Liver (tissue), 9 donors: Measurements from ENCODE around the gene FEV. TPM values are rescaled to one million over a fixed set of nuclear protein-coding genes. Genes with fewer than 3 reads are reported as not detected.

Experiments
- DNase-seq: peaks from one replicate; pipeline ENCODE4 v3.0.0-alpha.2; 2017; ENCODE audit warnings: low spot score
- H3K27ac ChIP-seq, 2 donors: one replicate each; pipeline ENCODE4 v1.7.0; 2013; ENCODE audit warnings: inconsistent platforms in 2 of 2, low read length in 2 of 2, control low read depth in 1 of 2, low read depth in 1 of 2, mild to moderate bottlenecking in 1 of 2
- H3K27me3 ChIP-seq, 4 donors: one replicate each; pipeline versions ENCODE4 v1.6.1 to v1.7.0; 2013; ENCODE audit warnings: low read length in 3 of 4, inconsistent platforms in 1 of 4, mild to moderate bottlenecking in 1 of 4, moderate library complexity in 1 of 4; ENCODE audit not compliant: control insufficient read depth in 4 of 4, insufficient read depth in 4 of 4
- H3K36me3 ChIP-seq, 4 donors: one replicate each; pipeline versions ENCODE4 v1.6.1 to v1.7.0; 2013; ENCODE audit warnings: low read length in 3 of 4, mild to moderate bottlenecking in 3 of 4, low read depth in 1 of 4, moderate library complexity in 1 of 4; ENCODE audit not compliant: control insufficient read depth in 4 of 4, insufficient read depth in 3 of 4
- H3K4me1 ChIP-seq, 4 donors: one replicate each; pipeline versions ENCODE4 v1.6.1 to v1.7.0; 2013; ENCODE audit warnings: low read length in 3 of 4, mild to moderate bottlenecking in 3 of 4, moderate library complexity in 1 of 4; ENCODE audit not compliant: control insufficient read depth in 4 of 4, insufficient read depth in 4 of 4
- H3K4me3 ChIP-seq, 3 donors: one replicate each; pipeline versions ENCODE4 v1.6.1 to v1.7.0; 2013; ENCODE audit warnings: low read length in 3 of 3, control low read depth in 1 of 3, low read depth in 1 of 3, mild to moderate bottlenecking in 1 of 3
- H3K9ac ChIP-seq, 2 donors: one replicate each; pipeline ENCODE4 v1.7.0; 2013; ENCODE audit warnings: low read length in 2 of 2, mild to moderate bottlenecking in 2 of 2, moderate library complexity in 2 of 2, control low read depth in 1 of 2, low read depth in 1 of 2
- H3K9me3 ChIP-seq, 4 donors: one replicate each; pipeline versions ENCODE4 v1.6.1 to v1.7.0; 2013; ENCODE audit warnings: low read length in 3 of 4; ENCODE audit not compliant: control insufficient read depth in 4 of 4
- ATF3 ChIP-seq: IDR thresholded peaks from 2 replicates; pipeline ENCODE4 v1.6.1; 2016; ENCODE audit warnings: antibody characterized with exemption
- CTCF ChIP-seq: fragments of 150-350 bp; IDR thresholded peaks from 2 replicates; pipeline ENCODE4 v1.5.1; 2017; ENCODE audit warnings: improper control_type of control experiment, low read depth, low read length; ENCODE audit not compliant: missing input control
- EGR1 ChIP-seq, 2 donors: IDR thresholded peaks; 2 replicates each; pipeline ENCODE4 v1.6.1; 2016 to 2018; ENCODE audit warnings: antibody characterized with exemption in 2 of 2, low read depth in 2 of 2
- FOXA1 ChIP-seq: IDR thresholded peaks from 2 replicates; pipeline ENCODE4 v1.6.1; 2016; ENCODE audit warnings: antibody characterized with exemption
- FOXA2 ChIP-seq: IDR thresholded peaks from 2 replicates; pipeline ENCODE4 v1.6.1; 2016; ENCODE audit warnings: antibody characterized with exemption
- GABPA ChIP-seq, 2 donors: IDR thresholded peaks in 1 of 2; conservative IDR thresholded peaks in 1 of 2; 2 replicates each; pipeline ENCODE4 v1.6.1; 2016; ENCODE audit warnings: antibody characterized with exemption in 2 of 2, mild to moderate bottlenecking in 1 of 2, moderate library complexity in 1 of 2
- HNF4A ChIP-seq, 2 donors: conservative IDR thresholded peaks; 2 replicates each; pipeline ENCODE4 v1.6.1; 2016; ENCODE audit warnings: antibody characterized with exemption in 2 of 2, mild to moderate bottlenecking in 2 of 2
- HNF4G ChIP-seq: IDR thresholded peaks from 2 replicates; pipeline ENCODE4 v1.6.1; 2016; ENCODE audit warnings: antibody characterized with exemption
- JUND ChIP-seq, 2 donors: IDR thresholded peaks; 2 replicates each; pipeline ENCODE4 v1.6.1; 2016; ENCODE audit warnings: antibody characterized with exemption in 2 of 2
- NR2F2 ChIP-seq: IDR thresholded peaks from 2 replicates; pipeline ENCODE4 v1.6.1; 2016; ENCODE audit warnings: antibody characterized with exemption
- RAD21 ChIP-seq, 2 donors: IDR thresholded peaks; 2 replicates each; pipeline ENCODE4 v1.6.1; 2016; ENCODE audit warnings: antibody characterized with exemption in 2 of 2, mild to moderate bottlenecking in 2 of 2
- REST ChIP-seq: IDR thresholded peaks from 2 replicates; pipeline ENCODE4 v1.6.1; 2016; ENCODE audit warnings: antibody characterized with exemption, mild to moderate bottlenecking
- RXRA ChIP-seq, 2 donors: IDR thresholded peaks; 2 replicates each; pipeline ENCODE4 v1.6.1; 2017 to 2018; ENCODE audit warnings: antibody characterized with exemption in 2 of 2, mild to moderate bottlenecking in 1 of 2
- SP1 ChIP-seq: IDR thresholded peaks from 2 replicates; pipeline ENCODE4 v1.6.1; 2018; ENCODE audit warnings: antibody characterized with exemption, mild to moderate bottlenecking
- TAF1 ChIP-seq: conservative IDR thresholded peaks from 2 replicates; pipeline ENCODE4 v1.6.1; 2016; ENCODE audit warnings: antibody characterized with exemption, mild to moderate bottlenecking
- YY1 ChIP-seq: IDR thresholded peaks from 2 replicates; pipeline ENCODE4 v1.6.1; 2016; ENCODE audit warnings: antibody characterized with exemption, mild to moderate bottlenecking
- ZBTB33 ChIP-seq: IDR thresholded peaks from 2 replicates; pipeline ENCODE4 v1.6.1; 2016; ENCODE audit warnings: antibody characterized with exemption
- WGBS: extraction: QIAGEN DNeasy Blood & Tissue Kit; methylation state at CpG from one replicate; pipeline ENCODE4 v1.1.7; 2013; 5-methylcytosine and 5-hydroxymethylcytosine counted together
- polyA plus RNA-seq, 2 donors: library from polyadenylated mRNA; stranded (reverse) in 1 of 2; unstranded in 1 of 2; fragments of 200-250 nt in 1 of 2; fragments of >200 nt in 1 of 2; fragmentation: Nextera tagmentation in 1 of 2; extraction: Ambion mirVana in 1 of 2; gene quantifications; one replicate each; pipeline versions ENCODE4 v1.2.1 to v1.2.3, GENCODE V29; 2013 to 2015
- total RNA-seq, 2 donors: library from RNA; depleted of rRNA; stranded (reverse); fragments of >200 nt; gene quantifications; one replicate each; pipeline ENCODE4 v1.2.3, GENCODE V29; 2014
- donor health status: healthy.
- donor health status: healthy.
- donor health status: healthy.
- donor health status: healthy.
- donor health status: healthy.

Gene FEV
- total RNA-seq (not detected), polyA plus RNA-seq (not detected)

- H3K9me3 ChIP-seq: no peaks in the 10 kb centered on the region
- H3K27me3 ChIP-seq: peaks cover 7 to 33% (median 20%) of the 10 kb centered on the region in 4 donors
- H3K4me3 ChIP-seq: no peak within 1 kb of the TSS
- no peak within 1 kb of the TSS for H3K27ac ChIP-seq
- no peak for DNase-seq
- TF ChIP-seq RXRA (IDR thresholded peaks at IDR 0.05) (no peak), GABPA (IDR thresholded peaks at IDR 0.05 in 1 of 2, conservative IDR thresholded peaks at IDR 0.05 in 1 of 2) (no peak), NR2F2 (no peak), TAF1 (no peak), CTCF (no peak), REST (no peak), HNF4A (conservative IDR thresholded peaks at IDR 0.05) (no peak), EGR1 (IDR thresholded peaks at IDR 0.05; ENCODE audit: low read depth in 2 of 2) (no peak), RAD21 (IDR thresholded peaks at IDR 0.05) (no peak), FOXA2 (no peak), ATF3 (no peak), FOXA1 (no peak), HNF4G (no peak), ZBTB33 (no peak), JUND (IDR thresholded peaks at IDR 0.05) (no peak), SP1 (no peak)
- H3K36me3 ChIP-seq: no peaks in the 10 kb centered on the region
- peaks cover 5 to 26% (median 14%) of the 10 kb centered on the region in 4 donors for H3K4me1 ChIP-seq
- no peak within 1 kb of the TSS for H3K9ac ChIP-seq
- WGBS: 4% methylated on average over 32 of the region's 32 CpGs
Measured at GRCh38 chr2:218985021-218985324, at the start of gene FEV. FEV (minus strand) TSS chr2:218985184; CDS start chr2:218985075, 109 bp downstream.

- WGBS: 86% methylated on average over 23 of the region's 23 CpGs
- Histone ChIP-seq H3K36me3 (no peaks in the 10 kb centered on the region), H3K4me1 (no peaks in the 10 kb centered on the region), H3K4me3 (no peak overlapping the region), H3K27me3 (no peaks in the 10 kb centered on the region), H3K9me3 (no peaks in the 10 kb centered on the region), H3K27ac (no peak overlapping the region), H3K9ac (no peak overlapping the region)
- DNase-seq: no peak
- TF ChIP-seq TAF1 (no peak), EGR1 (IDR thresholded peaks at IDR 0.05; ENCODE audit: low read depth in 2 of 2) (no peak), YY1 (no peak), ZBTB33 (no peak), HNF4A (conservative IDR thresholded peaks at IDR 0.05) (no peak), ATF3 (no peak), JUND (IDR thresholded peaks at IDR 0.05) (no peak), HNF4G (no peak), CTCF (no peak), SP1 (no peak), RAD21 (IDR thresholded peaks at IDR 0.05) (no peak)
Measured at GRCh38 chr2:219032051-219032745, 47.2 kb upstream of the FEV start.
